GM18873 (cell line): ENCODE measurements around the gene EFCC1.

ENCODE experiments used
- ATAC-seq: cut with Tn5 transposase; IDR thresholded peaks from one replicate; pipeline ENCODE4 v1.9.1; 2021; ENCODE audit warnings: mild to moderate bottlenecking, moderate library complexity, moderate number of reproducible peaks; ENCODE audit not compliant: unreplicated experiment, low FRiP score

Gene EFCC1

DNA sequence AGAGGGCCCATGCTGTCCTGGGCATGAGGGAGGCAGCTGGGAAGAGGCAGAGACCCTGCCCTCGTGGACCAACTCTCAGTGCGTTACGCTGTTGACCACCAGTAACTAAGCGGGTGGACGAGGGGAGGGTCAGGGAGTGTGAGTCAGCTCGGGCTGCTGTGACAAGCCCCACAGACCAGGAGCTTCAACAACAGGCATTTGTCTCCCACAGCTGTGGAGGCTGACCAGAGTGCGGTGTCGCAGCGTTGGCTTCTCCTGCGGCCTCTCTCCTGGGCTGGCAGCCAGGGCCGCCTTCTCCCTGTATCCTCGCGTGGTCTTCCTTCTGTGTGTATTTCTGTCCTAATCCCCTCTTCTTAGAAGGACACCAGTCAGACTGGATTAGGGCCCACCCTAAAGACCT lies 13.0 kb downstream of the EFCC1 start:
- ATAC-seq: no peak

DNA sequence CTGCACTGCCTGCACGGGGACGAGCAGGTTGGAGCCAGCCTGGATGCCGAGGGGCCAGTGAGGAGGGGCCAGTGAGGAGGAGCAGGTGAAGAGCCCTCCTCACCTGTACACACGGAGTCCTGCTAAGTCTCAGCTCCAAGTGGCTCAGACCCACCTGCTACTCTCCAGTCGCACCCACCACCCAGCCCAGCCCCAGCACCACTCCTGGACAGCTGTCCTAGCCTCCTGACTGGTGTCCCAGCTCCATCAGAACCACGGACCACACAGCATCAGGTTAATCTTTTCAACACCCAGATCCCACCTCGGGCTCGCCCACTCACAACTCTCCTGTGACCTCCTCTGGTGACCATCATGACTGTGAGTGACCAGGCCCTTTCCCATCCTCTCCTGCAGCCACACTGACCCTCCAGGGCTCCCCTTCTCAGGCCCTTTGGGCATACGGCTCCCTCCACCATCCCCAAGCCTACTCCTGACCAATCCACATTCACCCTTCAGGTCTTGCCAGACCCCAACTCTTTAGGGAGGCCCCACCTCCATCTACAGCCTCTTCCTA lies 13.8 kb downstream of the EFCC1 start:
- ATAC-seq: no peak

DNA sequence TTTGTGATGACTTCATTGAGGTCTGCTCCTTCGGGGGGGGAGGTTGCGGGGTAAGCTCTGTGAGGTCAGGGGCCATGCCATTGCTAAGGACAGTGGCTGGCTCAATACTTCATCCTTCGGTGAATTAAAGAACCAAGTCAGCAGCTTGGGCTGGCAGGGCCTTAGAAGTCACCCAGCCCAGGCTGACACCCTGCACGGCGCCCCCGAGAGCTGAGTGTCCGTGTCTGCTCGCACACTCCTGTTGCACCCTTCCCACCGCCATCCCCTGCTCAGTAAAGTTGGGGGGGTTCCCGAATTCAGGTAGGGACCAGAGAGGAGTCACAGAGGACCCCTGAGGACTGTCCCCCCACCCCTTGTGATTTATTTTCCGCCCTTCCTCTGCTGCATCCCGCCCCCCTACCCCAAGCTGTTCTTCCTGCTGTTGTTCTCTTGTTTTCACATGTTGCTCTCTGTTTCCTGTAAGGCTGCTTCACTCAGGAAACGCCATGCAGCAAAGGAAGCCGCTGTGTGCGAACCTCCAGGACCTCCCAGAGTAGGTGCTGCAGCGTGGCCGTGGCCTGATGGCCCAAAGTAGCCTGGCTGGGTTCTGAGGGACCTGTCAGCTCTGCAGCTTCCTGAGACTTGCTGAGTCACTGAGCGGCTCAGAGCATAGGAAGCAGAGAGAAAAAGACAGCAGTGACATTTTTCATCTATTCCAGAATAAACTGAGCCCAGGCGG lies 14.4 kb downstream of the EFCC1 start:
- ATAC-seq: no peak

DNA sequence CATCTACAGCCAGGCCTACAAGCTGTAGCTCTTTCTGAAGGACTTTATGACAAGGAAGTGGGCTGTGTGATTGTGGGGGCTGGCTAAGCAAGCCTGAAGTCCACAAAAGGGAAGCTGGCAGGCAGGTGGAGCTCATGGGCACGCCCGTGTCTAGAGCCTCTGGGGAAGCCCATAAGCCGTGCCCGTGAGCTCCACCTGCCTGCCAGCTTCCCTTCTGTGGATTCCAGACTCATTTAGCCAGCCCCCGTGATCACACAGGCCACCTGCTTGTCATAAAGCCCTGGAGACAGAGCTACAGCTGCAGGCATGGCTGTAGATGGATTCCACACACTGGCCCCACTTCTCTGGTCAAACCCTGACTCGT lies 15.2 kb downstream of the EFCC1 start:
- ATAC-seq: no peak

DNA sequence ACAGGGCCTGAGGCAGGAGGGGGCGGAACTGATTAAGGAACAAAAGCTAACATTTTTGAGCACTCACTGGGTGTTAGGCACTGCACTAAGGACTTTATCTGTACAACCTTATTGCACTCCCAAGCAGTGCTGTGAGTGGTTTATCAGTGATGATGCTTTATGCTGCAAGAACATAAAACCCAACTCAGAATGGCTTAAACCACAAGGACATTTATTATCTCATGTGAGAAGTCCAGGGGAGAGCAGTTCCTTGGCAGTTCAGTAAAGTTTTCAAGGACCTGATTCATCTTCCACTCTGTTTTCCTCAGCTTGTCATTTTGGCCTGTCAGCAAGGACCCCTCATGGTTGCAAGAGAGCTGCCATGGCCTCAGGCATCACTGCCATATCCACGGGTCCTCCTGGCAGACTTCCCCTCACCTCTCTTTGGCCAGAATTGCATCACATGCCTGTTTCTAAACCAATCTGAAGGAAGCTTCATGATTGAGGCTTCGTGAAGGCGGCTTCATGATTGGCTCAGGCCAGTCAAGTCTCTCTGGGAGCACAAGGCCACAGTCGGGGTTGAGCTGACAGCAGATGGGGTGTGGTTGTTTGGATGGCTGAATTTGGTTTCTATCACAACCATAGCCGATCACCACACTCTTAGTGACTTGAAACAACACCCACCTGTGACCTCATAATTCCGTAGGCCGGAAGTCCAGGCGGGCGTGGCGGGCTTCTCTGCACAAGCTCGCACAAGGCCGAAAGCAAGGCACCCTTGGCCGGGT lies 15.8 kb downstream of the EFCC1 start:
- no peak for ATAC-seq

DNA sequence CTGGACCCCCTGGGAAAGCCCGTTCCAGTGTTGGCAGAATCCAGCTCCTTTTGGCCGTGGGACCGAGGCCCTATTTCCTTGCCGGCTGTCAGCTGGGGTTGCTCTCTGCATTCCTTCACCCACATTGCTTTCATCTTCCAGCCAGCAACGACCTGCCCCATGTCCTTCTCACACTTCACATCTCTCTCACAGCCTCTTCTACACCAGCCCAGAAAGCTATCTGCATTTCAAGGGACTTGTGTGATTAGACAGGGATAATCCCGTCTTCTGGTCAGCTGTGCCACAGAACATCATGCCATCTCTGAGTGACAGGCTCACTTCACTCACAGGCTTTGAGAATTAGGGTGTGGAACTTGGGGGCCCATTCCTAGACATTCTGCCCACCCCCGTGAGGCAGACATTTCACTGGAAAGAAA lies 16.4 kb downstream of the EFCC1 start:
- no peak for ATAC-seq

DNA sequence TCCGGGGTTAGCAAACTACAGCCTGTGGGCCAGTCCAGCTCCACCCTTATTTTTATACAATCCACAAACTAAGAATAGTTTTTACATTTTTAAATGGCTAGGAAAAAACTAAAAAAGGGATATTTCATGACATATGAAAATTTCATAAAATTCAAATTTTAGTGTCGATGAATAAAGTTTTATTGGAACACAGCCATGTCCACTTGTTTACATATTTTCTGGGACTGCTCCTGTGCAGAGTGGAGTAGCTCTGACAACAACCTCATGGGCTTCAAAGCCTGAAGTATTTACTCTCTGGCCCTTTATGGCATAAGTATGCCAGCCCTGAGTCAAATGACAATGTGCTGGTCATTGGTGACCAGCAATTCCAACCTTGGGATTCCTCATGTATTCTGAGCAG lies 17.2 kb downstream of the EFCC1 start:
- ATAC-seq: no peak

DNA sequence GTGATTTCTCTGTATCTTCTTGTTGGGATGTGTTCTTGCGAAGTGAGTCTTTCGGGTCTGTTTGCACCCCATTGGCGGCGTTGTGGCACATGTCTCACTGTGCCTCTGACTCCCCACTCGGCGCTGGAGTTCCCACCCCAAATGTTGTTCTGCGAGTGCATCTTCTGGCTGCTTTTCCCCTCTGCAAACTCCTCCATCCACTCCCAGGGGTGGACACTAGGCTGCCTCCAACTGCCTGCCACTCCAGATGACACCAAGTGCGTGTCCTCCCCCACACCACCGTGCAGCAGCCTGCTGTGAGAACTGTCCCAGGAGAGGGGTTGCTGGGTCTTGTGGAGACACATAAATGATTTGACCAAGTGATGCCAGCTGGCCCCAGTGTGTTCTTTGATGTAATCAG lies 17.6 kb downstream of the EFCC1 start:
- ATAC-seq: no peak

DNA sequence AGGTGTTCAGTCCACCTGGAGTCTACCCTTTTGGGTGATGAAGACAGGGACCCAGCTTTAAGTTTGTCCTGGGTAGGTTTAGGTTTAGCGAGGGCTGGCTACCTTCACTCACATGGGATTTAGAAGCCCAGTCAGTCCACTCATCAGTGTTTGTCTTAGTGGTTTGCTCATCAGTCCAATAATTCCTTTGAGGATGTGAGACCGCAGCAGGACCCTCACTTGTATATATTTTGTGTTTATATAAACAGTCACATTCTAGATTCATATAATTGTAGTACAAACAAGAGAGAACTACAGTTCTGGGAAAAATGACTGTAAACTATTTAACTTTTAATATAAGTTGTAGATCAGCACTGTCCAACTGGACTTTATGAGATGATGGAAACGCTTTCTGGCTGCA lies 18.2 kb downstream of the EFCC1 start:
- ATAC-seq: no peak

DNA sequence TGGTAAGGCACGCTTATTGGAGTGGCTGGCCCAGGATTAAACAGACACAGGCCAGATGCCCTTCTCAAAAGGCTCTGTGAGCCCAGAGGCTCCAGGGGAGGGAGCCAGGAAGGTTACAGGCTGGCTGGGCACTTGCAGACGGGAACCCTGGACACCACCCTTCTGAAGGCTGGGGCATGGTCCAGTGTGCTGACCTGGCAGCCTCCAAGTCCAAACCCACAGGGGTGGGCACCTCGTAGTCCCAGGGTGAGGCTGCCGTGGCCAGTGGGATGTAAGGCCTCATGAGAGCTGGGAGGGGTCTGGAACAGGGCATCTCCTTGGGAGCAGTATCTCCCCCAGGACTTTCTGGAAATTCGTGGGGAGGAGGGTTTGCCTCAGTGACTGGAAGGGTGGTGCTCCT lies 19.6 kb downstream of the EFCC1 start:
- no peak for ATAC-seq

DNA sequence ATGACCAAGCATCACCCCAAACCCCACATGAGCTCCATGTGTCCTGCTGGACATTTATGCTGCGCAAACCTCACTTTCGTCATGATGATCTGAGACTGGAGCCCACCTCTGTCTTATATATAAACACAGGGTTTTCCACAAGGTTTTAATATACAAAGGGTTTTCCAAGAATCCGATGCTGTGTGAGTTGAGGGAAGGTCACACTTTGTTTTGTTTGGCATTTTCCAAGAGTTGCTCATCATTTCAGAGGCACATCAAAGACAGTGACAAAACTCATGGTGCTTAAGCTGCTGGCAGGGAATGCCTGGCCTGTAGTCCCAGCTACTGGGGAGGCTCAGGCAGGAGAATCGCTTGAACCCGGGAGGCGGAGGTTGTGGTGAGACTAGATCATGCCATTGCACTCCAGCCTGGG lies 20.0 kb downstream of the EFCC1 start:
- ATAC-seq: no peak

DNA sequence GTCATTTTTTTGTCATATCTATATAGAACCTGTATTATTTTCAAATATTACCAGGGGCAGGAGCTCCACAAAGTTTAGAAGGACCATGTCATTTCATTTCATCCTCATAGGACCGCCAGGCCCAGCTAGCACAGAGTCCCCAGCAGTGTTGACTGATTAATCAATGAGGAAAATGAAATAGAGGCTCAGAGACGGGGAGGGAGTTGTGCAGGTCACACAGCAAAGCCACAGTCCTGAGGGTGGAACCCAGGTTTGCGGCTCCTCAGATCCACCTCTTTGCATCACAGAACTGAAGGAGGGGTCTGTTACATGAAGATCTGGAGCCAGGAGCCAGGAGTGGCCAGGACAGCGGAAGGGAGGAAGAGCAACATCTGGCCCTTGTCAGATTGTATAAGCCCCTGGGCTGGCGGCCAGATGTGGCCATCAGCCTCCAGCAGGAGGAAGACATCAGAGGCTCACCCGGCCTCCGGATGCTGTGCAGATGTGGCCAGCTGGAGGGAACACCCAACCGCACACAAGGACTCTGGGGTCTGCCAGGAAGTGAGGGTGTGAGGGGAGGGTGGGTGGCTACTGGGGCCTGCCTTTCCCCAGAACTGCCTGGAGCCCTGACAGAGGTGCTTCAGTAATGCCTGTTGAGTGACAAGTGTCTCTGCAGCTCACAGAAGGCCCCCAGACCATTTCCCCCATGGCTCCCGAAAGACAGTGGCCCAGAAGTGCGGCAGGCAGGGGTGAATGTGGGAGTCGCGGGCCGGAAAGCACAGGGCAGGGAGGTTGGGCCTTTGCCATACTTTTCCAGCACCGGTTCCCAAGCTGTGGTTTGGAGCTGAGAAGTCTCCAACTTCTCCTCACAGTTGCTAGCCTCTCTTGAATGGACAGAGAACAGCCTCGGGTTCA lies 21.3 kb downstream of the EFCC1 start:
- no peak for ATAC-seq

DNA sequence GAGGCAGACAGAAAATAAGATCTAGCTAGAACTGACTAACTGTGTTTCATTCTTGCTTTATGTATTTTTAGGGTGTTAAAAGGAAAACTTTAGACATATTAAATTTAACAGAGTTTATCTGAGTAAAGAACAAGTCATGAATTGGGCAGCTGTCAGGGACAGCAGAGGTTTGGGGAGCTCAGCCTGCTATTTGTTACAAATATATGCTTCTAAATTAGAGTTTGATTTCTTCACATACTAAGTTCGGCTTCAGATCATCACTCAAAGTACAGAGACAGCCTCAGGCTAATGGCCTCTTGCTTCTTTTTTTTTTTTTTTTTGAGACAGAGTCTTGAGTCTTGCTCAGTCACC lies 21.9 kb downstream of the EFCC1 start:
- no peak for ATAC-seq

DNA sequence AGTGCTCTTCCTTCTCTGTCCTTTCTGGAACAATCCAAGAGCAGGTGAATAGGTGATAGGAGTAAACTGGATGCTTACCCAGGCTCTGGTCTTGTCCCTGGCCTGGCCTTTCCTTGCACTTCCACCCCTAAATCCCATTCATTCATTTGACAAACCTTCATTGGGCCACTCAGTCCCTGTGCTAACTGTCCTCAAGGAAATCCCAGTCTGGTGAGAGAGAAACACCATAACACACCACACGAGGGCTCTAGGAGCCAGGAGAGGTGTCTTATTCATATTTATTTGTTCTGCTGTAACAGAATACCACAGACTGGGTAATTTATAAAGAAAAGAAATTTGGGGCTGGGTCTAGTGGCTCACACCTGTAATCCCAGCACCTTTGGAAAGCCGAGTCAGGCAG lies 22.8 kb downstream of the EFCC1 start:
- ATAC-seq: no peak

DNA sequence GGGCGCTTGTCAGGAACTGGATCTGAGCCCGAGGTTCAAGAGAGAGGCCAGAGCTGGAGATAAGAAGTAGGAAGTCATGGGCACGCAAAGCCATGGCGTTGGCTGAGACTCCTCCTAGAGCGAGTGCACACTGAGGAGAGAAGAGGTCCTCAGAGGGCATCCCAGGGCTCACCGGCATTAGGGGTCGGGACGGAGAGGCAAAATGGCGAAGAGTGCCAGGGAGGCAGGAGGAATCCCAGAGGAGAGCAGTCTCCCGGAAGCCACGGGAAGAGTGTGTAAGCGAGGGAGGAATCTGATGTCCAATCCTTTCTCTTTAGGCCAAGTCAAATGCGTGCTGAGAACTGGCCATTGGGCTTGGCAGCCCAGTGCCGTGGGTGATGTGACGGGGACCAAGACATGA lies 24.0 kb downstream of the EFCC1 start:
- ATAC-seq: no peak

DNA sequence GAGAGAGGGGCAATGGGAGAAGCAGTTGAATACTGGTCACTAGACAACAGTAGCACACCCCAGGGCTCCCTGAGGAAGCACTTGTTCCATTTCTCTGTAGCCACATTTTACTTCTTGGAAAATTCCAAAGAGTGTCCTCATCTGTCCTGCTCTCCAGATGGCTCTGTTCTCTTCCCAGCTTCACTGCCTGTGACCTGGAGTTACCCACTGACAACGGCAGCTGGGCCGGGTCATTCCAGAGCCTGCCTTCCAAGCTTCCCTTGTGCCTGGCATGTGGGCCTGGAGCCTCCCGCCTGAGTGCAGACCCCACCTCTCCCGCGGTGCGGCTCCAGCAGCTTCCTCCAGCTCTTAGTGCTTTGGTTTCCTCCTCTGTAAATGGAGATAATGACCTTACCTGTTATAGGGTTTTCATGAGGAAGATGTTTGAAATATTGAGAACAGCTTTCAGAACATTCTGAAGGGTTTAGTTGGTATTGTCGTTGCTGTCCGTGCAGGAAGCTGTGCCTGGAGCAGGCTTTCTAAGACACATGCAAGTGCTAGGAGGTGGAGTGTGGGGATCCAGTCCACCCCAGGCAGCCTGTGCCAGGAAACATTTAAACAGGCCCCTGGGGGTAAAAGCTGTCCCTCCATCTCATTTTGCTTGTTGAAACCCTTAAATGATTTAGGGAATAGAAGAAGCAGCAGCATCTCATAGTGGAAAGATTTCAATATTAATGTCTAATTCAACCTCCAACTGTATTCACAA lies 24.8 kb downstream of the EFCC1 start:
- ATAC-seq: no peak

DNA sequence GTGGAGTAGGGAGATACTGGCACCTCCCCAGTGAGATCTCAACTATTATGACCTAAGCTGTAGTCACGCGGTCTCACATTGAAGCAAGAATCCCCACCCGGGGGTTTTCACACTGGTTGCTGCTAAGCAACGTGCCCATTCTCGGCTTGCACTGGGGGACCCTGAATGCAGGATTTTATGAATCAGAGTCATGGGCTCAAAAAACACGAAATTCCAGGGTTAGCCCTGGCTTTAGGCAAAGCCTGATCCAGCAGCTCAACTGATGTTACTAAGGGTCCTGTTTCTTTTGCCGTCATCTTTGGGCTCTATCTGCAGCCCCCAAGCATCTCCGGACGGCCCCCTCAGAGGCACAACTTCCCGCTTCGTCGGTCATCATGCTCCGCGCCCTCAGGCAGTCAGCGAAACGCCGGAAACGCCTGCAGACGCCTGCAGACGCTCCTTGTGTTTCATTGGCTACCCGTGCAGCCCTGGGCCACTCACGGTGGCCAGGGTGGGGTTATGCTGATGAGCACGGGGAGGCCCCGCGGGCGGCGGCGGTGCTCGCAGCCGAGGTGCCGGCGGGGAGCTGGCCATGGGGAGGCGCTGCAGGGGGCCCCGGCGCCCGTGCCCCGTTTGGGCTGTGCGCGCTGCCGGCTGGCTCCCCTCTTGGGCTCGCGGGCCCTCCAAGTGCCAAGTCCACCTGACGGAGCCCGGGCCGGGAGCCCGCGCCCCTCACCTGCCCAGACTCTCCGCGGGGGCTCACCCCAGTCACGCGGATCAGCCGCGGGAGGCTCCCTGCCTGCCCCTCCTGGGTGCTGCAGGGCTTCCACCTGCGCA lies 25.8 kb downstream of the EFCC1 start:
- peak; percentile 97 for ATAC-seq

DNA sequence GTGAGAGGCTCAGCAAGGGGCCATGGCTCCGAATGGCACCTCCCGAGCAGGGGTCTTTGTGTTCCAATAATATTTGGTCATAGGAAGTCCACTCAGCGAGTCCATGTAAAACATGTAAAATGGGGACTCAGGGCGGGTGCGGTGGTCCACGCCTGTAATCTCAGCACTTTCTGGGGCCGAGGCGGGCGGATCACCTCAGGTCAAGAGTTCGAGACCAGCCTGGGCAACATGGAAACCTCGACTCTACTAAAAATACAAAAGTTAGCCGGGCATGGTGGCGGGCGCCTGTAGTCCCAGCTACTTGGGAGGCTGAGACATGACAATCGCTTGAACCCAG lies 26.4 kb downstream of the EFCC1 start:
- no peak for ATAC-seq

DNA sequence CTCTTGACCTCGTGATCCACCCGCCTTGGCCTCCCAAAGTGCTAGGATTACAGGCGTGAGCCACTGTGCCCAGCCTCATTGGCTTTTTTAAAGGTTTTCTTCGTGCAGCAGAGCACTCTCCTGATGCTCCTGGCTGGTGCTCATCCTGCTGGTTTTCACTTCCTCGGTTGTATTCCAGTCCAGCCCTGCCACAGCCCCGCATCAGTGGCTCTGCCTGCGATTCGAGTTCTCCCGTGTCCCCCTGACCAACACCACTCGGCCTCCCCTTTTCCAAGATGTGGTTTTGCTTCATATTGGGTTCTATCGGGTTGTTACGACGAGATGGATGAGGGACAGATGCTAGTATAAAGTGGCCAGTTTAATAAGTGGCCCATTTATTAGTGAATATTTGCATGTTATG lies 27.8 kb downstream of the EFCC1 start:
- no peak for ATAC-seq

DNA sequence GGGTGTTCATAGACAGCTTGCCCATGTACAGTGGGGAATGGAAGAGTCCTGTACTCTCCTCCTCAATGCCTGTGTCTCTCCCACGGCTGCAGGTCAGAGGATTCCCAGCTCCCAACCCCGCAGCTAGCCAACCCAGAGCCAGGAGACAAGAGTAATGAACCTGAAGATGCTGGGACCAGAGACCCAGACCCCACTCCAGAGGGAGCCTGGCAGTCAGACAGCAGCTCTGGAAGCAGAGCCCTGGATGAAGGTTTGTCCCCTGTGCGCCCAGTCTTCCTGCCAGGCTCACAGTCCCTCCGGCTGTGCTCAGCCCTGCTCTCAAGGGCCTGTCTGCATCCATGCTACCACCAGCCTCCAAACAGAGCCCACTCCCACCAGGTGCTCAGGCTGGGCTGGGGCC lies 29.5 kb downstream of the EFCC1 start:
- ATAC-seq: no peak
